MCF 10A (cell line): ENCODE data around the gene MFAP3L. TPM values are rescaled to one million over a fixed set of nuclear protein-coding genes. Genes with fewer than 3 reads are reported as not detected.

ENCODE experiments used
- BruUV-seq: library from RNA; stranded (reverse); fragments of 400-500 nt; replicated peaks from 2 replicates; lab custom pipeline; 2021; lab: Mats Ljungman, UMichigan
- CTCF ChIA-PET: fragments of 300-600 bp; sonication (Branson Sonifier 250); formaldehyde crosslinking; extraction: SDS; loops from one replicate; lab custom pipeline; 2021; ENCODE audit warnings: antibody characterized with exemption, inconsistent platforms; lab: Yijun Ruan, JAX
- POLR2A ChIA-PET: fragments of 300-600, 350-650 bp; sonication (Branson Sonifier 250); formaldehyde crosslinking; extraction: SDS; loops from one replicate; lab custom pipeline; 2020; ENCODE audit warnings: antibody characterized with exemption, inconsistent platforms; lab: Yijun Ruan, JAX
- DNase-seq: peaks from one replicate; pipeline ENCODE4 v3.0.0-alpha.2; 2018; ENCODE audit not compliant: unreplicated experiment
- H3K27ac Mint-ChIP-seq: one replicate; pipeline ENCODE4 v1.8.0; 2022; ENCODE audit warnings: mild to moderate bottlenecking, low read depth, mixed read lengths; ENCODE audit not compliant: unreplicated experiment
- H3K27me3 Mint-ChIP-seq: one replicate; pipeline ENCODE4 v1.8.0; 2022; ENCODE audit warnings: mixed read lengths; ENCODE audit not compliant: insufficient read depth, unreplicated experiment
- H3K36me3 Mint-ChIP-seq: one replicate; pipeline ENCODE4 v1.8.0; 2022; ENCODE audit warnings: mild to moderate bottlenecking, moderate library complexity, mixed read lengths; ENCODE audit not compliant: insufficient read depth, unreplicated experiment
- H3K4me1 Mint-ChIP-seq: one replicate; pipeline ENCODE4 v1.8.0; 2022; ENCODE audit warnings: mixed read lengths; ENCODE audit not compliant: insufficient read depth, unreplicated experiment
- H3K4me3 Mint-ChIP-seq: one replicate; pipeline ENCODE4 v1.8.0; 2022; ENCODE audit warnings: mild to moderate bottlenecking, moderate library complexity, mixed read lengths; ENCODE audit not compliant: unreplicated experiment
- H3K9me3 Mint-ChIP-seq: one replicate; pipeline ENCODE4 v1.8.0; 2022; ENCODE audit warnings: mixed read lengths; ENCODE audit not compliant: unreplicated experiment
- CTCF ChIP-seq: fragments of 200-600 bp; IDR thresholded peaks from one replicate; pipeline ENCODE4 v1.8.0; 2022; ENCODE audit warnings: antibody characterized with exemption, mild to moderate bottlenecking; ENCODE audit not compliant: unreplicated experiment
- intact Hi-C: fragments of 100-400 bp; cut with micrococcal nuclease; formaldehyde crosslinking; loops from 2 replicates; pipeline ENCODE4 v1.14.1; 2022
- total RNA-seq: library from RNA; stranded (reverse); gene quantifications from 2 replicates; pipeline ENCODE4 v1.2.3, GENCODE V29; 2022

The MFAP3L gene
- total RNA-seq, 1 experiment from 2014 or later, result 4.1 TPM

GRCh38 chr4:170005472-170005871, 20.7 kb downstream of the MFAP3L start:
- no peak for TF ChIP-seq CTCF
- H3K4me1 Mint-ChIP-seq, result no peaks in the 10 kb centered on the region
- no peaks in the 10 kb centered on the region for H3K27me3 Mint-ChIP-seq
- H3K4me3 Mint-ChIP-seq, result no peak overlapping the region
- POLR2A ChIA-PET, result no interaction called here
- BruUV-seq, result no TSS peak
- no peak for DNase-seq
- CTCF ChIA-PET, result interaction anchor here (0.7 to 2.4 kb wide), 2 partner anchors 195 to 196 kb away, joined by 4 to 8 read pairs; no protein-coding TSS in a partner anchor
- no peak overlapping the region for H3K27ac Mint-ChIP-seq
- H3K9me3 Mint-ChIP-seq, result no peaks in the 10 kb centered on the region
- intact Hi-C loops, result no loop called here
- H3K36me3 Mint-ChIP-seq, result no peaks in the 10 kb centered on the region

- H3K9me3 Mint-ChIP-seq, result no peaks in the 10 kb centered on the region
- H3K4me1 Mint-ChIP-seq, result no peaks in the 10 kb centered on the region
- CTCF ChIA-PET, result interaction anchor here (0.8 kb wide), 1 partner anchor 194 kb away, joined by 3 read pairs; no protein-coding TSS in a partner anchor
- no peaks in the 10 kb centered on the region for H3K27me3 Mint-ChIP-seq
- H3K36me3 Mint-ChIP-seq, result no peaks in the 10 kb centered on the region
- TF ChIP-seq CTCF, result no peak
- no peak overlapping the region for H3K4me3 Mint-ChIP-seq
- no TSS peak for BruUV-seq
- DNase-seq, result peak; percentile 9
- POLR2A ChIA-PET, result interaction anchor here (0.7 kb wide), 1 partner anchor 127 kb away, joined by 3 read pairs; no protein-coding TSS in a partner anchor
- intact Hi-C loops, result no loop called here
- H3K27ac Mint-ChIP-seq, result no peak overlapping the region
Observed at GRCh38 chr4:170004651-170005295, 21.4 kb downstream of the MFAP3L start.

- no peaks in the 10 kb centered on the region for H3K9me3 Mint-ChIP-seq
- H3K27me3 Mint-ChIP-seq, result no peaks in the 10 kb centered on the region
- no peak overlapping the region for H3K4me3 Mint-ChIP-seq
- intact Hi-C loops, result no loop called here
- H3K36me3 Mint-ChIP-seq, result no peaks in the 10 kb centered on the region
- POLR2A ChIA-PET, result no interaction called here
- no peak for DNase-seq
- CTCF ChIA-PET, result no interaction called here
- BruUV-seq, result no TSS peak
- no peak for TF ChIP-seq CTCF
- no peak overlapping the region for H3K27ac Mint-ChIP-seq
- H3K4me1 Mint-ChIP-seq, result no peaks in the 10 kb centered on the region
Observed at GRCh38 chr4:170003071-170004070, 22.8 kb downstream of the MFAP3L start.

GRCh38 chr4:170001745-170002267, 24.4 kb downstream of the MFAP3L start:
- Mint-ChIP-seq H3K4me1 (no peaks in the 10 kb centered on the region), H3K27ac (no peak overlapping the region), H3K36me3 (no peaks in the 10 kb centered on the region), H3K9me3 (no peaks in the 10 kb centered on the region), H3K4me3 (no peak overlapping the region), H3K27me3 (no peaks in the 10 kb centered on the region)
- intact Hi-C loops, result no loop called here
- POLR2A ChIA-PET, result interaction anchor here (1.3 kb wide), 1 partner anchor 20 kb away, joined by 3 read pairs; no protein-coding TSS in a partner anchor
- DNase-seq, result no peak
- no TSS peak for BruUV-seq
- TF ChIP-seq CTCF, result no peak
- CTCF ChIA-PET, result no interaction called here
